Measurements from ENCODE around the gene SMCO3.

- TF ChIP-seq CTCF (IDR thresholded peaks at IDR 0.05): no peak
- TF ChIP-seq POLR2A (IDR thresholded peaks at IDR 0.05): no peak
These were observed 29.5 kb downstream of the SMCO3 start for GRCh38 chr12:14784471-14784870.
